Common myeloid progenitor, CD34-positive (primary cell): Measurements from ENCODE around the gene CDK5R1.

Experiments used
- CTCF ChIA-PET: fragments of 350-600 bp; sonication (Branson Sonifier 250); formaldehyde crosslinking; loops from one replicate; lab custom pipeline; 2021; ENCODE audit warnings: antibody characterized with exemption; lab: Charles Lee
- POLR2A ChIA-PET: fragments of 350-600 bp; sonication (Branson Sonifier 250); formaldehyde crosslinking; loops from one replicate; lab custom pipeline; 2021; ENCODE audit warnings: antibody characterized with exemption; lab: Charles Lee
- DNase-seq, 3 donors: peaks; one replicate each; pipeline versions ENCODE4 v3.0.0 to v3.0.0-alpha.2; 2013
- H3K27ac ChIP-seq, 2 experiments: 1 replicate in 1 of 2; 2 replicates in 1 of 2; pipeline ENCODE4 v1.7.0; 2013; ENCODE audit warnings: inconsistent platforms in 2 of 2, low read length in 2 of 2, mild to moderate bottlenecking in 2 of 2, low read depth in 1 of 2, moderate library complexity in 1 of 2; ENCODE audit not compliant: severe bottlenecking in 2 of 2, insufficient read depth in 1 of 2, poor library complexity in 1 of 2
- H3K27me3 ChIP-seq, 5 experiments: replicated peaks in 2 of 5; 1 replicate in 3 of 5; 2 replicates in 2 of 5; pipeline versions ENCODE4 v1.6.1 to v1.7.0; 2013; ENCODE audit warnings: low read length in 4 of 5, mild to moderate bottlenecking in 2 of 5, moderate library complexity in 2 of 5, inconsistent platforms in 1 of 5; ENCODE audit not compliant: insufficient read depth in 5 of 5, control insufficient read depth in 4 of 5
- H3K36me3 ChIP-seq, 4 experiments: 1 replicate in 2 of 4; 2 replicates in 2 of 4; pipeline versions ENCODE4 v1.6.1 to v1.7.0; 2013; ENCODE audit warnings: low read length in 3 of 4, control low read depth in 1 of 4, mild to moderate bottlenecking in 1 of 4; ENCODE audit not compliant: control insufficient read depth in 4 of 4, insufficient read depth in 4 of 4
- H3K4me1 ChIP-seq, 4 experiments: 1 replicate in 3 of 4; 2 replicates in 1 of 4; pipeline versions ENCODE4 v1.6.1 to v1.7.1; 2013; ENCODE audit warnings: low read length in 3 of 4, mild to moderate bottlenecking in 3 of 4, control low read depth in 1 of 4, inconsistent platforms in 1 of 4, moderate library complexity in 1 of 4; ENCODE audit not compliant: control insufficient read depth in 4 of 4, insufficient read depth in 4 of 4; ENCODE audit errors: control extremely low read depth in 1 of 4
- H3K4me3 ChIP-seq, 7 experiments: 1 replicate in 4 of 7; 2 replicates in 3 of 7; pipeline versions ENCODE4 v1.5.1 to v1.7.0; 2013; ENCODE audit warnings: mild to moderate bottlenecking in 7 of 7, low read length in 6 of 7, moderate library complexity in 6 of 7, inconsistent platforms in 2 of 7, low read depth in 2 of 7, control low read depth in 1 of 7; ENCODE audit not compliant: insufficient read depth in 4 of 7, control insufficient read depth in 1 of 7; ENCODE audit errors: extremely low read depth in 1 of 7
- H3K9me3 ChIP-seq, 5 experiments: 1 replicate in 4 of 5; 2 replicates in 1 of 5; pipeline versions ENCODE4 v1.6.1 to v1.7.1; 2013; ENCODE audit warnings: low read length in 4 of 5, mild to moderate bottlenecking in 2 of 5, inconsistent platforms in 1 of 5, low read depth in 1 of 5, moderate library complexity in 1 of 5; ENCODE audit not compliant: control insufficient read depth in 4 of 5, insufficient read depth in 2 of 5; ENCODE audit errors: control extremely low read depth in 1 of 5
- WGBS: methylation state at CpG from one replicate; pipeline ENCODE4 v1.1.5; 2013; ENCODE audit not compliant: insufficient coverage; 5-methylcytosine and 5-hydroxymethylcytosine counted together

CDK5R1 gene

GRCh38 chr17:32495359-32496231, 8.8 kb downstream of the CDK5R1 start:
- peak in 2 of 3 donors; percentile 39 to 61 for DNase-seq
- peak overlapping the region in 3 of 7 experiments; percentile 19 to 59 (median 28) for H3K4me3 ChIP-seq
- 78% methylated on average over 44 of the region's 45 CpGs for WGBS
- ChIA-PET POLR2A (no interaction called here), CTCF (no interaction called here)
- no peaks in the 10 kb centered on the region for H3K27me3 ChIP-seq
- no peaks in the 10 kb centered on the region for H3K9me3 ChIP-seq
- peaks cover 0 to 23% (median 14%) of the 10 kb centered on the region in 4 experiments for H3K4me1 ChIP-seq
- no peak overlapping the region for H3K27ac ChIP-seq
- no peaks in the 10 kb centered on the region for H3K36me3 ChIP-seq

- Histone ChIP-seq H3K27me3 (no peaks in the 10 kb centered on the region), H3K36me3 (no peaks in the 10 kb centered on the region), H3K27ac (no peak overlapping the region), H3K4me3 (no peak overlapping the region), H3K9me3 (no peaks in the 10 kb centered on the region), H3K4me1 (peaks cover 0 to 23% (median 14%) of the 10 kb centered on the region in 4 experiments)
- WGBS, result 91% methylated on average over 14 of the region's 16 CpGs
- DNase-seq, result no peak
- ChIA-PET CTCF (no interaction called here), POLR2A (no interaction called here)
Observed at GRCh38 chr17:32496395-32497073, 9.7 kb downstream of the CDK5R1 start.

GRCh38 chr17:32497431-32498205, 10.8 kb downstream of the CDK5R1 start:
- no peak overlapping the region for H3K4me3 ChIP-seq
- H3K27ac ChIP-seq, result no peak overlapping the region
- no peaks in the 10 kb centered on the region for H3K27me3 ChIP-seq
- DNase-seq, result no peak
- ChIA-PET CTCF (no interaction called here), POLR2A (no interaction called here)
- peaks cover 0 to 14% (median 11%) of the 10 kb centered on the region in 4 experiments for H3K4me1 ChIP-seq
- H3K36me3 ChIP-seq, result no peaks in the 10 kb centered on the region
- over 99% methylated on average over 12 of the region's 18 CpGs for WGBS
- H3K9me3 ChIP-seq, result no peaks in the 10 kb centered on the region

- no peak for DNase-seq
- Histone ChIP-seq H3K36me3 (no peaks in the 10 kb centered on the region), H3K27ac (no peak overlapping the region), H3K9me3 (no peaks in the 10 kb centered on the region), H3K4me3 (no peak overlapping the region), H3K27me3 (no peaks in the 10 kb centered on the region), H3K4me1 (peaks cover 2 to 13% (median 11%) of the 10 kb centered on the region in 4 experiments)
- POLR2A ChIA-PET, result no interaction called here
- WGBS, result 95% methylated on average over 9 of the region's 9 CpGs
- CTCF ChIA-PET, result no interaction called here
Observed at GRCh38 chr17:32498391-32498790, 11.6 kb downstream of the CDK5R1 start.

- no peak for DNase-seq
- peaks cover 0 to 14% (median 1%) of the 10 kb centered on the region in 4 experiments for H3K4me1 ChIP-seq
- no peaks in the 10 kb centered on the region for H3K27me3 ChIP-seq
- no peak overlapping the region for H3K4me3 ChIP-seq
- H3K9me3 ChIP-seq, result no peaks in the 10 kb centered on the region
- ChIA-PET CTCF (no interaction called here), POLR2A (no interaction called here)
- WGBS, result 100% methylated on average over 1 of the region's 3 CpGs
- H3K27ac ChIP-seq, result no peak overlapping the region
- no peaks in the 10 kb centered on the region for H3K36me3 ChIP-seq
Observed at GRCh38 chr17:32502013-32502412, 15.2 kb downstream of the CDK5R1 start.

- H3K9me3 ChIP-seq, result no peaks in the 10 kb centered on the region
- ChIA-PET CTCF (no interaction called here), POLR2A (no interaction called here)
- H3K4me3 ChIP-seq, result no peak overlapping the region
- H3K27ac ChIP-seq, result no peak overlapping the region
- peaks cover 0 to 14% (median 1%) of the 10 kb centered on the region in 4 experiments for H3K4me1 ChIP-seq
- no peaks in the 10 kb centered on the region for H3K27me3 ChIP-seq
- H3K36me3 ChIP-seq, result no peaks in the 10 kb centered on the region
- 100% methylated on average over 7 of the region's 10 CpGs for WGBS
- DNase-seq, result no peak
Observed at GRCh38 chr17:32502710-32503109, 15.9 kb downstream of the CDK5R1 start.
